Embryonic facial prominence (tissue), 1 donor: ENCODE results near the gene DAGLA.
A peak's percentile ranks its signal among the peaks of the same experiment; 100 is the strongest.

Source experiments
- DNase-seq: peaks from one replicate; pipeline ENCODE4 v3.0.0-alpha.2; 2016; ENCODE audit errors: extremely low spot score

DAGLA gene

GRCh38 chr11:61709110-61709509 lies 28.9 kb downstream of the DAGLA start:
- no peak for DNase-seq

GRCh38 chr11:61709572-61709971 lies 29.4 kb downstream of the DAGLA start:
- DNase-seq = no peak

- DNase-seq = no peak
These were observed 29.8 kb downstream of the DAGLA start for GRCh38 chr11:61710019-61710418.

- DNase-seq = no peak
These were observed 30.8 kb downstream of the DAGLA start for GRCh38 chr11:61711037-61711436.

GRCh38 chr11:61711498-61711897 lies 31.3 kb downstream of the DAGLA start:
- DNase-seq = no peak

GRCh38 chr11:61712314-61712713 lies 32.1 kb downstream of the DAGLA start:
- no peak for DNase-seq

GRCh38 chr11:61712846-61713245 lies 32.7 kb downstream of the DAGLA start:
- no peak for DNase-seq

- DNase-seq = no peak
These were observed 33.3 kb downstream of the DAGLA start for GRCh38 chr11:61713464-61713863.

GRCh38 chr11:61713906-61714305 lies 33.7 kb downstream of the DAGLA start:
- no peak for DNase-seq

- DNase-seq = no peak
These were observed 34.1 kb downstream of the DAGLA start for GRCh38 chr11:61714316-61714715.

GRCh38 chr11:61714916-61715315 lies 34.7 kb downstream of the DAGLA start:
- no peak for DNase-seq

- no peak for DNase-seq
These were observed 35.7 kb downstream of the DAGLA start for GRCh38 chr11:61715867-61716266.

GRCh38 chr11:61716478-61717285 lies 36.5 kb downstream of the DAGLA start:
- DNase-seq = no peak

- DNase-seq = no peak
These were observed 37.3 kb downstream of the DAGLA start for GRCh38 chr11:61717286-61718033.

- DNase-seq = no peak
These were observed 37.9 kb downstream of the DAGLA start for GRCh38 chr11:61718046-61718531.

- DNase-seq = peak; percentile 74
These were observed 38.6 kb downstream of the DAGLA start for GRCh38 chr11:61718621-61719302.

- DNase-seq = no peak
These were observed 39.8 kb downstream of the DAGLA start for GRCh38 chr11:61719978-61720377.

- no peak for DNase-seq
These were observed 40.4 kb downstream of the DAGLA start for GRCh38 chr11:61720597-61720996.

- no peak for DNase-seq
These were observed 44.2 kb downstream of the DAGLA start for GRCh38 chr11:61724437-61724836.

GRCh38 chr11:61725781-61726231 lies 45.6 kb downstream of the DAGLA start:
- no peak for DNase-seq

- no peak for DNase-seq
These were observed 46.6 kb downstream of the DAGLA start for GRCh38 chr11:61726775-61727174.

GRCh38 chr11:61727401-61727811 lies 47.2 kb downstream of the DAGLA start:
- no peak for DNase-seq
